Superior temporal gyrus (tissue), 1 donor: ENCODE results near the gene ADD2.

Source experiments
- DNase-seq: peaks from one replicate; pipeline ENCODE4 v3.0.0-alpha.2; 2016; ENCODE audit errors: extremely low spot score

Gene ADD2

DNA sequence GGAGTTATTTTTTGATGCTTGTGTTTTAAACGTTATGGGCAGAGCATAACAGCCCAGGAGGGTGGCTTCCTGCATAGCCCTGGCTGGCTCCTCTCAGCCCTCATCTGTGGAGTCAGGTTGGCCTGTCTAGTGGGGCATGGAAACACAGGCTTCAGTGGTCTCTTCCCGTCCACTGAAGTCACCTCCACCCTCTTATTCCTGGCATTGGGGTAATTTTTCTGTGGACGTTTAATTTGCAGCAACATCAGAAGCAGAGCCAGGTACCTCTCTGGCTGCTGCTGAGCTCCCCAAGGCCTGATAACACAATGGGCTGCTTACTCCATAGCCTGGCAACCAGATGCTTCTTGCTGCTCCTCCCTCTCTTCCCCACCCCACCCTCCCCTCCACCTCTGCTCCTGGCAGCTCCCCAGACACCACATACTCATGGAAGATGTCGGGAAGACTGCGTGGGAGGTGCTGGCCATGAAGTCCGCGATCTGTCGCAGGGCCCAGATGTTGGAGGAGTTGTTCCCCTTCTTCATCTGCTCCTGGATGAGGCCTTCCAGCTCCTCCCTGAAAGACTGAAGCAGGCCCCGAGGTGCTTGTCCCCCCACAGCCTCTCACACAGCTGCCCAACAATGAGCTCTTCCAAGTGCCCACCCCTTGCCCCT lies 64.0 kb downstream of the ADD2 start:
- DNase-seq, result no peak

DNA sequence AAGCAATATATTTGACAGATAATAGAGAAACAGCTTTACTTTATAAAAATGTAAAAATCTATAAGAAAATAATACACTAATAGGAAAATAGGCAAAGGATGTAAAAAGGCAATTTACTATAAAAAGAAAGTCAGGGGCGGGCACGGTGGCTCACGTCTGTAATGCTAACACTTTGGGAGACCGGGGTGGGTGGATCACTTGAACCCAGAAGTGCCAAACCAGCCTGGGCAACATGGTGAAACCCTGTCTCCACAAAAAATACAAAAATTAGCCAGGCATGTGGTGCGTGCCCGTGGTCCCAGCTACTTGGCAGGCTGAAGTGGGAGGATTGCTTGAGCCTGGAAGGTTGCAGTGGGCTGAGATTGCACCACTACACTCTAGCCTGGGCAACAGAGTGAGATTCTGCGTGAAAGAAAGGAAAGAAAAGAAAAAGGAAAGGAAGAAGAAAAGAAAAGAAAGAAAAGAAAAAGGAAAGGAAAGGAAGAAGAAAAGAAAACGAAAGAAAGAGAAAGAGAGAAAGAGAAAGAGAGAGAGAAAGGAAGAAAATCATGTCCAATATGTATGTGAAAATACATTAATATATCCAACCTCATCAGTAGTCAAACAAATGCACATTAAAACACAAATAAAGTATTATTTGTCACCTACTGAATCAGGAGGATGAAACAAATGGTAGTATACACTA lies 65.1 kb downstream of the ADD2 start:
- no peak for DNase-seq

DNA sequence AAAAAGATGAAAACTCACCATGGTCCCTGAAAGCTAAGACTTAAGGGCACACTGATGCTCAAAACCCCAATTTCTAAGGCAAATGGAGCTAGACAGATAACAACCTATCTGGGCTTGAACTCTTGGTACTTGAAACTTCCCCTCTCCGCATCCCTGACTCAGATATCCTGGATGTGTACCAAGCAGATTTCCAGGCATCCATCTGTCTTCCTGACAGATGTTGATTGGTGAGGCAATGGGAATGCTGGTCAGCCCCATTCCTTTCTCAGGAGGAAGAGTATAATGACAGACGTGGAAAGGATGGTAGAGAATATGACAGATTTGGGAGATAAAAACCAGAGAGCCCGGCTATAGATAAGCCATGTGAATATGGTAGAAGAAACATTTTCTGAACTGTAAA lies 69.2 kb downstream of the ADD2 start:
- no peak for DNase-seq

DNA sequence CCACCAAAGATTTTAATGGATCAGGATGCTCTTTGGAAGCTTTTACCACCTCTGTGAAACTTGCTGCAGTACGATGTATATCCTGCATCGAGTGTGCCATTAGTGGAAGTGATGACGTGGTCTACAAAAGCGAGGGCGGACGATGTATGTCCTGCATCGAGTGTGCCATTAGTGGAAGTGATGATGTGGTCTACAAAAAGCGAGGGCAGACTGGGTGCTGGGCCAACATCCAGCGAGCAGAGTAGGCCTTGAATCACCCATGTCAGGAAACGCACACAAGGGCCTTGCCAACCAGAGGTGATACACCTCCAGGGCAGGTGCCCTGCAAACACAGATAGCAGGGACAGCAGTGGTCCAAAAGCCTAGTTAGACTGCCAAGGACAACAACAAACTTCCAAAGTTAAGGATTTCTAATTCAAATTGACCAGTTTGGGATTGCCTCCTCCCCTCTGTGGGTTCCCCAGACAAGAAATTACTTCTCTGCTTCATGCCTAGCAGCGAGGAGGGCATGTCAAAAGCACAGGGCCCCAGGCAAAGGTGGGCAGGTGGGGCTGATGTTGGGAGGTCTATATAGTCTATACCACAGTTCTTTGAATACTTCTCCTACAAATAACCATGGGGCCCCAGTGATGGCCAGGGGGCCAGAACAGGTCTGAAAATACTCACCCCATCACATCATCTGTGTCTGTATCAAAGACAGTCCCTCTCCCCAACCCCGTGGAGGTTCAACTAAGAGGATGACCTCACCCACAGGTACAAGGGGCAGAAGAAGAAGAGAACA lies 70.2 kb downstream of the ADD2 start:
- no peak for DNase-seq

DNA sequence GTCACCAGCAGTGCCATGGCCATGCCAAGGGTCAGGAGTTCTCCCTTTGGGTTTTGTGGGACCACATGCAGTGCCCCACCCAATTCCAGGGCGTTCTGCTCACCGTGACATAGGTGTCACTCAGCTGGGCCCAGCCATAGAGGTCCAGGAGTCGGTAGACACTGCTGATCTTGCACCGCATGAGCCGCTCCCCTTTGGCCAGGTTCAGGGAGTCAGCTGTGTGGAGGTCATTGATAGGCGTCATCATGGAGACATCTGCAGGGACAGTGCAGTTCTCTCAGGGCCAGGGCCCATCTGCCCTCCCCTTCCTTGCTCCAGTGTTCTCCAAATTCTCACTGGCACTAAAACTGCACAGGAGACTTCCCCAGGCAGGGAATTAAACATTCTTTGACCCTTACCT lies 71.9 kb downstream of the ADD2 start:
- no peak for DNase-seq

DNA sequence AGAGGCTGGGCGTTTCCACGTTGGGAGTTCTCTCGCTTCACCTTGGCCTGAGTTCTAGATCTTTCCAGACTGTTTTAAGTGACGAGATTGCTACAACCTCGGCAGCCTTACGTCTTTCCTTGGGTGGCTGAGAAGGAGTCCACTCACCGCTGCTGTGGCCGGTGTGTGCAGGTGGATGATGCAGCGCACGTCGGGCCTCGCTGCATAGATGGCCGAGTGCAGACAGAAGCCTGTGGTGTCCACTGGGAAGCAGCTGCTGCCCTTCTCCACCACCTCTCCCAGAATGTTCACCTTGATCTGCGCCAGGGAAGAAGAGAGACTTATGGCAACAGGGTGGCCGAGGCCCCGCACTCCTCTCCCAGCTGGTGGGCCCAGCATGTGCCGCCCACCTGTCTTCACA lies 75.7 kb downstream of the ADD2 start:
- DNase-seq, result no peak

DNA sequence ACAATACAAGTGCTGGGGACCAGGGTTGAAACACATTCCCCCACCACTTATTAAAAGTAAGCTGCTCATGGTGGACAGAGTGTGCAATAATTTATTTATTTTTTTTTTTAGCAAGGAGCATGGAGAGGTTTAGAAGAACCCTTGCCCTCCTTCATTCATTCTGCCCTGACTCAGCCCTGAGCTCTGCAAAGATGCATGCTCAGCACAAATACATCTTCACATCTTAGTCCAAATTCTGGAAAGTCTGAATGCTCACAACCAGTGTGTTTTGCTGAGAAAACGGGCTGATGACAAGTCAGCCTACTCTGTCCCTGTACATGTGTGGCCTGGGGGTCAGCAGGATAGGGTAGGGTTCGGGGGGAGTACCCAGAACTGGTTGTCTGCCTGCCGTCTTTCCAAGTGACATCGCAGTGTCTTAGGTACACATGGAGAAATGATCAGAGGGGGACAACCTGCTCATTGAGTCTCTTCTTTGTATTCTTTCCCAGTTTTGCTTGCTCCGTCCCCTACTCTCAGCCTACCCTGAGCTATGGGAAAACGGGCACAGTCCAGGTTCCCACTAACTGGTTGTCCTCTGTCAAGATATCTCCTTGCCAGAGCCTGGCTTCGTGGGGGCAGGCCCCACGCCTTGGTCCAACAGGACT lies 76.4 kb downstream of the ADD2 start:
- DNase-seq, result no peak

DNA sequence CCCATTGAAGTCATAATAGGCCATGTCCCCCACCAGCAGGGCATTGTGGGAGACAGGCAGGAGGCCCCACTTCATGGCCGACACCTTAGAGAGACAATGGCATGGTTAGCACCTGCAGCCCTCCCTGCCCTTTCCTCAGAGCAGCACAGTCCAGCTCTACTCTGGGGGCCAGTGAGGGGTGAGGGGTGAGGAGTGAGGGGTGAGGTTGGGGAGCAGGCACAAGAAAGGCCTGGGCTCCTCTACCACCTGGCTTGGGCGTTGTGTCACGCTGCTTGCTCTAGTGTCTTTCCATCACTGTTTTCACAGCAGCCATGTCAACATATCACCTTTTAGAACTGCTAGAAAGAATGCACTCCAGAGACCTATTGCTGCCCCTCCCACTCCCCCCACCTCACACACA lies 77.2 kb downstream of the ADD2 start:
- DNase-seq, result no peak

DNA sequence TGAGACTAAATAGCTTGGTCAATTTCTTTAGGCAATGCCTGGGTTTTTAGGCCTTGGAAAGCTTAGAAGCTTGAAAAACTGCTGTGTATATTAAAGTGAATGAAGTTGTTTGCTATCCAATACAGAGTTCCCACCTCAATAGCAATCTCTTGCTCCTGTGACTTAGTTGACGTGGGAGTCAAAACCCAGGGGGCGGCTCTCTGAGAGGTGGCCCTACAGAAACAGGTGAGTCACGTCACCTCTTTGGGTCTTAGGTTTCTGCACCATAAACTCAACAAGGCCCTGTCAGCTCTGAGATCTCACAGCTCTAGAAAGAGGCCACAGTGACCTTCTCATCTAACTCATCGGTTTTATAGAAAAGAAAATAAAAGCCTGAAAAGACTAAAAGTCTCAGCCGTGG lies 79.6 kb downstream of the ADD2 start:
- DNase-seq, result no peak

DNA sequence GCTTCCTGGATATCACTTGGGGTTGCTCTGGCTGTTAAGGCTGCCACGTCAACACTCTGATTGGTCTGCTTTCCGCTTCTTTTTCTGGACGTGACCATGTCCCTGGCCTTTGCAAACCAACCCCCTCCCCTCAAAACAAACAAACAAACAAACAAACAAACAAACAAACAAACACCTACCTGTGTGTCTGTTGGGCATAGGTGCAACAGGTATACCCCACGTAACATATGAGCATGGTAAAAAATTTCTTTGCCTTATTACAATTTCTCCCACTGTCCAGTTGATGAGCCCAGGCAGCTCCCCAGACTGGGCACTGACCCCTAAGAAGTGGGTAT lies 80.6 kb downstream of the ADD2 start:
- no peak for DNase-seq

DNA sequence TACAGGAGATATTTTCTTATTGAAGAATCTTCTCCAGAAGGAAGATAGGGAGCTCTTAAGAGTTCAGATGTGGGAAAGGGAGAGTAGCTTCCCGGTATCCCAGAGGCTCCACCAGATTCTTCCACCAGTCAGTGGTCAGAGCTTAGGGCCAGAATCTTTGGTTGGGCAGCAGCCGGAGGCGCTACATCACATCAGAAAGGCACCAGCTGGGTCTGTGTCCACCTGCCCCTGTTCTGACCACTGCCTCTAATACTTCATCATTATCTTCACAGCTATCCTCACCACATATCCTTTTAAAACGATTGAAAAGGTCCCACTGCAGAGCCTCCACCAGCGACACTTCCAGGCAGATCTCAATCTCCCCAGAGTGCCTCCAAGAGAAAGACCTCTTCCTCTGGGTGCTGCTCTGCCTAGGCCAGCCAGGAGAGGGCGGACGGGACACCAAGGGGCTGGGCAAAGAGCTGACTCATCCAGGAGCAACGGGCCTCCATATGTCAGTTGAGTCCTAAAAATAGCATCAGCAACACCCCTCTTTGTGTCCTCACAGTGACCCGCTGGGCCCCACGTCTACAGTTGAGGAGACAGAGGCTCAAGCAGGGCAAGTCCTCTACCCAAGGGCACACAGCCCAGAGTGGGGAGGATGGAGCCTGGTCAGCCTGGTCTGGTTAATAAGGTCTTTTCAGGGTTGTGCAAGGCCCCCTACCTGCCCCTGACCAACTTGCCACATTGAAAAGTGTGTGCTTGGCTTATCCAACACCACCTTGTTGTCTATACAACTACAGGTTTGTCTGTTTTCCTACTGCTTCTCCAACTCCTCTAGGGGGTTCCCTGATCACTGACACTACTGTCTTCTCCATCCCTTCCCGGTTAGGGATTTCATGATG lies 81.2 kb downstream of the ADD2 start:
- no peak for DNase-seq

DNA sequence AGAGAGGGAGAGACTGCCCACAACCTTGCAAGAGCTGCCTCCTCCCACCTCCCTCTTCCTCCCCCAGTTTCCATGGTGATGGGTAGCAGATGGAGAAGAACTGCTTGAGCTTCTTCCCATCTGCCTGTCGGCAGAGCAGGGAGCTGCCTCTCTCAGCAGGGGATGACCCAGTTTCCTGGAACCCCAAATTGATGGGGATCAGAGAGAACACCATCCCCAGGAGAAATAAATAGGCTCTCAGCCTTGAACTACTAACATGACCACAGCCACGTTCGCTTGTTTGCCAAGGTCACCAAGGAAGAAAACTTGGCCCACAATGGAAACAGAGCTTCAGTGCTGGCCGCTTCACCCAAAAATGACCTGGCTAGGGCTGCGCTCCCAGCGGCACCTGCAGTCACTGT lies 82.2 kb downstream of the ADD2 start:
- DNase-seq, result peak; percentile 66

DNA sequence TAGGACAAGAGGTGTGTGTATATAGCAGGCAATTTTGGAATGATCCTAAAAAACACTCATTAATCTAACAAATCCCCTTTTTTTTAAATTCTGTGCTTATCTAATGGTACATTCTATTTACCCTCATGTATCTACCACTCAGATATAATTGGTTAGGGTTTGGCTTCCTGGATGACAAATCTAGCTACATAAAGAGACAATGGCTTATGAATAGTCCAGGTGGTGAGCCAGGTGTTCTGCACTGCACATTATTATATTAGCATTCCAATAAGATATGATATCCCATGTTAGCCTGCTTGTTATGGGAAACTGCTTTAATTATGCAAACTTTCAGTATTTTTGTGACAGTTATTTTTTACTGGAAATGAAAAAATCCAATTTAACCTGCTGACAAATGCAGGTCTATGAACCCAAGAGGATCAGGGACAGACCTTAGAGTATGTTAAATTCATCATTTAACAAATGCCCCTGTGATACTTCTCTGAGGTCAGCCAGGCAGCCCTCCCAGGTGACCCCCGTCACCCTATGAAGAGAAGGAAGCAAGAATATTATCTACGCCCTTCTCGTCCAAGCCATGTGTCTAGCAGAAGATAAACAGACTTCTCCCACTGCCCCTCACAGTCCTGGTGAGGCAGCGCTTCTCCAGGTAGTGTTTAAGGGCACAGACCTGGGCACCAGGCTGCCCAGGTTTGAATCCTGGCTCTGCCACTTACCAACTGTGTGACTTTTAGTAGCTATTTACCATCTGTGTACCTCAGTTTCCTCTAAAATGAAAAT lies 83.0 kb downstream of the ADD2 start:
- no peak for DNase-seq

DNA sequence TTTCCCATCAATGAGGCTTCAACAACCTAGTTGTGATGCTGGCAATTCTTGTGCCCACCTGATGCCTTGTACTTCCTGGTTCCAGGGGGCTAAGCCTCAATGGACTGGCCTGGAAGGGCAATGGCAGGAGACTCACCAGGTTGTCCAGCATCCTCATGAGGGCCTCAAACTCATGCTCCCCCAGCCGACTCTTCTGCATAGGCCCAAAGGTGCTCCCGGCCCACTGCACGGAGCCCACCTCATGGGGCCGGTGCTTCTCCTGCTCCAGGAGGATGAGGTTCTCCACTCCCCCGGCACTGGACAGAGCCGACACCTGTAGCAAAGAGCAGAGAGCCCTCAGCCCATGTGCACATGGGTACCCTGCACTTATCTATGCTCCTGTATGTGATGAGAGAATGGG lies 84.5 kb downstream of the ADD2 start:
- no peak for DNase-seq

DNA sequence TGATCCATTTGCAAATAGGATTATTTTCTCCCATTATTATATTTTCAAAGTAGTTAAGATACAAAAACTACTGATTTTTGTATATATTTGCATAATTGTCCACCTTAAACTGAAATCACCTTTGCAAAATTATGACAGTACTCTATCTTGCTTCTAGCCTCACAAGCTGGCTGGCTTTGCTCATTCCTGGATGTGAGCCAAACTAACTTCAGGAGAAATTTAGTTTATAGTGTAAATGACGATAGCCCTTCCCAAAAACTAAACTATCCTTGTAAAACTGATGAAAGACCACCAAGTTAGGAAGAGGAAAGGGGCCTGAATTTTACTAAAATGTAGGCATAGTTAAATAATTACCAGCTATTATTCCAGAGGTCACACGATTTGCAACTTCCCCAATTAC lies 87.3 kb downstream of the ADD2 start:
- no peak for DNase-seq

DNA sequence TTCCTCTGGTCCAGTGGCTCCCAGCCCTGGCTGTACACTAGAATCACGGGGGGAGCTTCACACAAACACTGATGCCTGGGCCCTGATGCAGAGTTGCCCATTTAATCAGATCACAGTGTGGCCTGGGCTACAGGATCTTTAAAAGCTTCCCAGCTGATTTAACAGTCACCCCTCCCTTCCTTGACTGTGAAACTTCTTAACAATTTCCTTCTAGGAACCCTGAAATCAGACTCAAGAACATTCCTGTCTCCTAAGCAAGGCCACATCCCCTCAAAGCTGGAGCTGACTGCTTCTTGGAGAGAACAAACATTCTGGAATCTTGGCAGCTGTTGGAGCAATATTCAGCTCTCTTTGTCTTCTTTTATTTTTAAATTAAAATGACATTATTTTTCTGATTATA lies 88.7 kb downstream of the ADD2 start:
- no peak for DNase-seq

DNA sequence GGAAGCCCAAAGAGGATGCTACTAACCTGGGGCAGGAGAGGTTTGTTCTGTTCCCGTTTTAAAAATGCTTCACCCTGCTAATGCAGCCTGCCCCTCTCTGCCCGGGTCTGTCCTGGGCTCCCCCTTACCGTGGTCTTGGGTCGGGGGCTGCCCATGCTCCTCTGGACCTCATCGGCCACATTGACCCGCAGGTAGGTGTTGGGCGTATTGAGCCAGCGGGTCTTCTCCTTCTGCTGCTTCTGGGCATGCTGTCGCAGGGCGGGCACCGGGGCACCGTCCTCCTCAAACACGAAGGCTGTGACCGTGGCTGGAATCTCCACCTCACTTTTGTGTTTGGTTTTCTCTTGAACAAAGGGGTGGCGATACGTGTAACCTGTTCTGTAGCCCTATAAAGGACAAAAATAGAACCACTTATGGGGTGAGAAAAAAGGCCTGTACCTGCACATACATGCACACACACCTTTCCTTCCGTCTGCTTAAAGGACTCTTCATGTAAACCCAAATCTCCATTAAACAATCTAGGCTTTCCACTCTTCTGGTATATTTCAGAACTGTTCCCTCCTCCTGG lies 89.3 kb downstream of the ADD2 start:
- DNase-seq, result no peak

DNA sequence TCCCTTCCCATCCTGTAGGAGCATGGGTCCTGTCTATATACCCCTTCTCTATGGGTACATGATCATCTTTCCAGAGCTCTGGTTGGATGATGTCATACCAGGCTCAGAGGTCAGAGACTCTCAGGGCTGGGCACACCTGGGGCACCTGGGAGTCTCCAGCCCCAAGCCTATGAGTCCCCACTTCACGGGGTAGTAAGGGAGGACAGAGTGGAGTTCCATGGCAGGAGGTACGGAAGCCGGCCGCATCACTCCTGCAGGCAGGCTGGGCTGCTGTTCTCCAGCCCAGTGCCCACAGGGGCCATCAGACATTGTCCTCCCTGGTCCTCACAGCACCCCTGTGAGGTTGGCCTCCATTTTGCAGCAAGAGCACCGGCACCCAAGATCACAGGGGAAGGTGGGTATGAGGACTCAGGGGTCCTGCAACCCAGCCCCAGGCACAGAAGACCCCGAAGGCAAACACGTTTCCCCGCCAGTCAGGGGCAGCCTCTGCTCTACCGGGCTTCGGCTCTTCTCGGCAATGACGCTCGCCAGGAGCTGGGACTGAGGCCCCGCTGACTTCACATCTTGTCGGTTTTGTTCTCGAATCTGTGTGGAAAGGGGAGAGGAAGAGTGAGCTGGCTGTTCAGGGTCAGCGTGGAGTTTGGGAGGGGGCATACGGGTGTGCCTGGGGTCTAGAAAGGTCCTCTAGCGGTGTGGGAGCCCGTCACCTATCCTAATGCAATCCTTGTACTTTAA lies 91.5 kb downstream of the ADD2 start:
- no peak for DNase-seq

DNA sequence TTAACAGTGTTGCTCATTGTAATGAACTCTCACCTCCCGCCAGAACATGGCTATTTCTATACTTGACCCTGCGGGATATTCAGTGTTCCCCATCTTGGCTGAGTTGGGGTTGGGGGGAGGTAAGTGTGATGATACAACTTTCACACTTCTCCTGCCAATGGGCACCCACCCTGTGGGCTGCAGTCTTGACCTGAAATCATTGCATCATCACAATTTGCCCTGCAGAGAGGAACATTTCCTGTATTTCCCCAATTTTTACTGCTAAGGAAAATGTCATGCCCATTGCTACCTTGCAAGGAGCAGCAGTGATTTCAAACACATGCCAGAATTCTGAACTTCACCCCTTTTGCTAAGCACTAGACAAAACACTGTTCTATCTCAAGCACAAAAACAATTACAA lies 92.1 kb downstream of the ADD2 start:
- no peak for DNase-seq
